Measurements from ENCODE around the gene SRM. TPM values are rescaled to one million over a fixed set of nuclear protein-coding genes. Genes with fewer than 3 reads are reported as not detected.

Gene SRM
- 100 to 1,000 TPM; 240 TPM for total RNA-seq

GRCh38 chr1:11059968-11060830, at the start of gene SRM:
TSS of gene SRM (minus strand) at chr1:11060018. CDS start at chr1:11059943, 75 bp downstream.
- peak within 1 kb of the TSS; percentile 96 for H3K4me3 Mint-ChIP-seq
- H3K27ac Mint-ChIP-seq = peak within 1 kb of the TSS; percentile 98
- CTCF ChIA-PET = interaction anchor here (1.3 to 6.6 kb wide), 5 partner anchors 13 to 203 kb away, joined by 3 to 78 read pairs (median 4); no protein-coding TSS in a partner anchor
- DNase-seq (peak; percentile 90), ATAC-seq (peak; percentile 95)
- no peaks in the 10 kb centered on the region for H3K9me3 Mint-ChIP-seq
- TF ChIP-seq, protein P1, sequence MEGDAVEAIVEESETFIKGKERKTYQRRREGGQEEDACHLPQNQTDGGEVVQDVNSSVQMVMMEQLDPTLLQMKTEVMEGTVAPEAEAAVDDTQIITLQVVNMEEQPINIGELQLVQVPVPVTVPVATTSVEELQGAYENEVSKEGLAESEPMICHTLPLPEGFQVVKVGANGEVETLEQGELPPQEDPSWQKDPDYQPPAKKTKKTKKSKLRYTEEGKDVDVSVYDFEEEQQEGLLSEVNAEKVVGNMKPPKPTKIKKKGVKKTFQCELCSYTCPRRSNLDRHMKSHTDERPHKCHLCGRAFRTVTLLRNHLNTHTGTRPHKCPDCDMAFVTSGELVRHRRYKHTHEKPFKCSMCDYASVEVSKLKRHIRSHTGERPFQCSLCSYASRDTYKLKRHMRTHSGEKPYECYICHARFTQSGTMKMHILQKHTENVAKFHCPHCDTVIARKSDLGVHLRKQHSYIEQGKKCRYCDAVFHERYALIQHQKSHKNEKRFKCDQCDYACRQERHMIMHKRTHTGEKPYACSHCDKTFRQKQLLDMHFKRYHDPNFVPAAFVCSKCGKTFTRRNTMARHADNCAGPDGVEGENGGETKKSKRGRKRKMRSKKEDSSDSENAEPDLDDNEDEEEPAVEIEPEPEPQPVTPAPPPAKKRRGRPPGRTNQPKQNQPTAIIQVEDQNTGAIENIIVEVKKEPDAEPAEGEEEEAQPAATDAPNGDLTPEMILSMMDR (IDR thresholded peaks at IDR 0.05) = peak; percentile 42
- H3K4me1 Mint-ChIP-seq (ENCODE audit: low read depth) = peaks cover 41% of the 10 kb centered on the region
- H3K36me3 Mint-ChIP-seq (ENCODE audit: low read depth) = peaks cover 56% of the 10 kb centered on the region
- intact Hi-C loops (cut with micrococcal nuclease) = no loop called here
- no peaks in the 10 kb centered on the region for H3K27me3 Mint-ChIP-seq
- POLR2A ChIA-PET = interaction anchor here (0.7 to 3.6 kb wide), 14 partner anchors 7 to 848 kb away, joined by 3 to 23 read pairs (median 4); partner anchors contain the start of genes EXOSC10 and MTOR

DNA sequence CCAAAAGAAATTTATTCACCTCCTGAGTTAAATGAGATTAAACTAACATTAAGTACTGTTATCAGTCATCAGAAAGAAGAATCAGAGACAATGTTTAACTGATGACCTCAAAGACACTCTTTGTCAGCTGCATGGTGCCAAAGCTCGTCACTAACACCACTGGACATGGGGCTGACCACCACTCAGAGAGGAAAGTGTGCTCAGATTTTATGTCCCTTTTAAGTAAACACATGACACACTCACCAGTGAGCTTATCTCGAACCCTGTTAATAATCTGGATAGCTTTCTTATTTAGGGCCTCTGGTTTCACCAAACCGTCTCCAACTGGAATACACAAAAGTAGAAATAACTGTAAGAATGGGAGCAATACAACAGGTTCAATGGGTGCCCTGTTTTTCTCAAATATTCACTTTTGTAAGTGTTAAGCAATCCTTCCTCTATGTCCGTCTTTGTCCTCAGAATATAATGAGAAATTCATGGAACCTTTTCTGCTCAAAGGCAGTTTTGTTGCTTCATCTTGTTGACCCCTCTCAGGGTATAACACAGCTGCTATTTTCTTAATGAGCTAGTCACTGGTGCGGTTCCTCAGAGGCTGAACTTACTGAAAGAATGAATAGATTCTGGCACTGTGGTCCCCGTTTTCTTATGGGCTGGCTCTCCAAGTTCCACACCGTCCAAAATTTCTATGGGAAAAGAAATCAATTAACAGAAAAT, 49.4 kb upstream of the SRM start:
- Mint-ChIP-seq H3K4me1 (ENCODE audit: low read depth) (no peaks in the 10 kb centered on the region), H3K27me3 (no peaks in the 10 kb centered on the region), H3K36me3 (ENCODE audit: low read depth) (peaks cover 35% of the 10 kb centered on the region), H3K9me3 (no peaks in the 10 kb centered on the region), H3K27ac (no peak overlapping the region), H3K4me3 (no peak overlapping the region)
- intact Hi-C loops (cut with micrococcal nuclease) = no loop called here
- DNase-seq (no peak), ATAC-seq (no peak)
- ChIA-PET CTCF (interaction anchor here (1.2 kb wide), 1 partner anchor 71 kb away, joined by 10 read pairs; no protein-coding TSS in a partner anchor), POLR2A (interaction anchor here (1.7 kb wide), 1 partner anchor 33 kb away, joined by 4 read pairs; no protein-coding TSS in a partner anchor)
- TF ChIP-seq, protein P1 (IDR thresholded peaks at IDR 0.05) = no peak

DNA sequence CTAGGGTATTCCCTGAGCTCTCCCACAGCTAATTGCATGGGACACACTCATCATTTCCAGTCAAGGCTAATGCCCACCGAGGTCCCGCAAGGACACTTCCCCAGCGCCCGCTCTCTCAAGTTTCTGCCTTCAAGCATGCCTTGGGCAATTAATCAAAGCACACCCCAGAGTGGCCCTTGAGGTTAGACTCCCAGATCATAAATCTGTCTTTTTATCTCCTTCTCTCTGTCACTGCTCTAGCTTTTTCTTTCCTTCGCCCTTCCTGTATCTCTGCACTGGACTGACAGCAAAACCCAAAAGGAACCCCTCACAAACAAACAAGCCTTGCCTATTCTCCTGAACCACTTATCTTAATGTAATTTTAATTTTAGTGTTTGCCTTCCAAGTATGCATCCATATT, 47.8 kb upstream of the SRM start:
- ATAC-seq = no peak
- Mint-ChIP-seq H3K36me3 (ENCODE audit: low read depth) (peaks cover 26% of the 10 kb centered on the region), H3K27me3 (no peaks in the 10 kb centered on the region), H3K4me1 (ENCODE audit: low read depth) (no peaks in the 10 kb centered on the region), H3K4me3 (no peak overlapping the region), H3K27ac (no peak overlapping the region), H3K9me3 (no peaks in the 10 kb centered on the region)
- ChIA-PET POLR2A (interaction anchor here (0.8 to 1.4 kb wide), 4 partner anchors 26 to 538 kb away, joined by 3 to 4 read pairs (median 3); no protein-coding TSS in a partner anchor), CTCF (interaction anchor here (0.6 to 1.7 kb wide), 3 partner anchors 9 to 70 kb away, joined by 3 to 6 read pairs (median 6); partner anchors contain the start of gene EXOSC10)
- intact Hi-C loops (cut with micrococcal nuclease) = no loop called here
- TF ChIP-seq, protein P1 (IDR thresholded peaks at IDR 0.05) = no peak
- no peak for DNase-seq

GRCh38 chr1:11105586-11105985, 45.8 kb upstream of the SRM start:
- TF ChIP-seq, protein P1 (IDR thresholded peaks at IDR 0.05) = no peak
- POLR2A ChIA-PET = interaction anchor here (1.4 kb wide), 1 partner anchor 11 kb away, joined by 3 read pairs; no protein-coding TSS in a partner anchor
- Mint-ChIP-seq H3K4me3 (no peak overlapping the region), H3K36me3 (ENCODE audit: low read depth) (peaks cover 24% of the 10 kb centered on the region), H3K9me3 (no peaks in the 10 kb centered on the region), H3K27me3 (no peaks in the 10 kb centered on the region), H3K27ac (no peak overlapping the region), H3K4me1 (ENCODE audit: low read depth) (no peaks in the 10 kb centered on the region)
- ATAC-seq (no peak), DNase-seq (no peak)
- CTCF ChIA-PET = no interaction called here
- intact Hi-C loops (cut with micrococcal nuclease) = no loop called here

Measured in activated CD8-positive, alpha-beta T cell treated with anti-CD3 and anti-CD28 coated beads for 36 hours (primary cell).